ENCODE data around the gene FIGNL2.

Gene FIGNL2

DNA sequence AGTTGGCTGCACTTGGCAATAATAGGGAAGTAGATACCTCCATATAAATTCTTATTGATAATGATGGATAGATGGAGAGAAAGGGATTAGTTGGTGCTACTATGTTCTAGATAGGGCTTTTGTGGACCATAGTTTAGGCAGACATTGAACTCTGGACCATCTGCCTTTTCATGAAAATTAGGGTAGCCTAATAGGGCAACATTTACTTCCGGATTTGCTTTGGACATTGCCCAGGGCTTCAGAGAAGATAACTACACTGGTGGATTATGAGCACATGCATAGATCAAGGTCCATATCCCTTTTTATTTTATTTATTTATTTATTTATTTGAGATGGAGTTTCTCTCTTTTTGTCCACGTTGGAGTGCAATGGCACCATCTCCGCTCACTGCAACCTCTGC is 70.5 kb downstream of the FIGNL2 start:
- Histone ChIP-seq H3K27ac (ENCODE audit: low read depth, low read length, poor library complexity, severe bottlenecking) (no peak overlapping the region), H3K4me2 (ENCODE audit: low read length) (no peak overlapping the region), H3F3A (ENCODE audit: insufficient read depth, low read length) (no peaks in the 10 kb centered on the region), H3K36me3 (ENCODE audit: insufficient read depth, low read length) (no peaks in the 10 kb centered on the region), H3K9ac (ENCODE audit: low read length) (no peak overlapping the region), H3K9me2 (ENCODE audit: low read depth, low read length) (no peaks in the 10 kb centered on the region), H4K20me1 (ENCODE audit: insufficient read depth, low read length) (no peaks in the 10 kb centered on the region), H3K4me1 (ENCODE audit: insufficient read depth, low read length, severe bottlenecking) (no peaks in the 10 kb centered on the region), H3K79me2 (ENCODE audit: insufficient read depth, low read length) (no peaks in the 10 kb centered on the region), H3K9me3 (ENCODE audit: low read length) (no peaks in the 10 kb centered on the region), H3K4me3 (ENCODE audit: low read depth, low read length, poor library complexity, severe bottlenecking) (no peak overlapping the region), H3K27me3 (ENCODE audit: insufficient read depth, low read length) (no peaks in the 10 kb centered on the region), H2AFZ (ENCODE audit: low read length) (no peak overlapping the region)
- TF ChIP-seq, protein P1, sequence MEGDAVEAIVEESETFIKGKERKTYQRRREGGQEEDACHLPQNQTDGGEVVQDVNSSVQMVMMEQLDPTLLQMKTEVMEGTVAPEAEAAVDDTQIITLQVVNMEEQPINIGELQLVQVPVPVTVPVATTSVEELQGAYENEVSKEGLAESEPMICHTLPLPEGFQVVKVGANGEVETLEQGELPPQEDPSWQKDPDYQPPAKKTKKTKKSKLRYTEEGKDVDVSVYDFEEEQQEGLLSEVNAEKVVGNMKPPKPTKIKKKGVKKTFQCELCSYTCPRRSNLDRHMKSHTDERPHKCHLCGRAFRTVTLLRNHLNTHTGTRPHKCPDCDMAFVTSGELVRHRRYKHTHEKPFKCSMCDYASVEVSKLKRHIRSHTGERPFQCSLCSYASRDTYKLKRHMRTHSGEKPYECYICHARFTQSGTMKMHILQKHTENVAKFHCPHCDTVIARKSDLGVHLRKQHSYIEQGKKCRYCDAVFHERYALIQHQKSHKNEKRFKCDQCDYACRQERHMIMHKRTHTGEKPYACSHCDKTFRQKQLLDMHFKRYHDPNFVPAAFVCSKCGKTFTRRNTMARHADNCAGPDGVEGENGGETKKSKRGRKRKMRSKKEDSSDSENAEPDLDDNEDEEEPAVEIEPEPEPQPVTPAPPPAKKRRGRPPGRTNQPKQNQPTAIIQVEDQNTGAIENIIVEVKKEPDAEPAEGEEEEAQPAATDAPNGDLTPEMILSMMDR (IDR thresholded peaks at IDR 0.05; ENCODE audit: low read length), result no peak
- TF ChIP-seq EZH2 (IDR thresholded peaks at IDR 0.05; ENCODE audit: borderline replicate concordance, low read length), result no peak

DNA sequence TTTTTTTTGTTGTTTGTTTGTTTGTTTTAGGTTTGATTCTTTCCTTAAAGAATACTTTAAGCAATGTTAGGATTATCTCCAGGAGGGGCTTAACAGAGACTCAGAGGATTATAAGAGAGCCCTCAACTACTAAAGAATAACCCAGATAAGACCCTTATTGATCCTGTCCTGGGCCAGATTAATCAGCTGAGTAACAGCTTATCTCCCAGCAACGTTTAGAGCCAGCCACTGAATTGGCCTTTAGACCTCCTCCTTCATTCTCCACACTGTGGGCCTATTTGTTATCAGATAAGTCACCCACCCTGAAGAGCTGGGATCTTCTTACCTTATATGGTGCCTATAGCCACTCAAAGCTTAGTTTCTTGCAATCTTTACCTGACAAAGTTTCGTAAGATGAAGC is 71.1 kb downstream of the FIGNL2 start:
- Histone ChIP-seq H3K4me3 (ENCODE audit: low read depth, low read length, poor library complexity, severe bottlenecking) (no peak overlapping the region), H3K27me3 (ENCODE audit: insufficient read depth, low read length) (no peaks in the 10 kb centered on the region), H3K27ac (ENCODE audit: low read depth, low read length, poor library complexity, severe bottlenecking) (no peak overlapping the region), H3K4me2 (ENCODE audit: low read length) (no peak overlapping the region), H2AFZ (ENCODE audit: low read length) (no peak overlapping the region), H3F3A (ENCODE audit: insufficient read depth, low read length) (no peaks in the 10 kb centered on the region), H3K36me3 (ENCODE audit: insufficient read depth, low read length) (no peaks in the 10 kb centered on the region), H3K79me2 (ENCODE audit: insufficient read depth, low read length) (no peaks in the 10 kb centered on the region), H4K20me1 (ENCODE audit: insufficient read depth, low read length) (no peaks in the 10 kb centered on the region), H3K9ac (ENCODE audit: low read length) (no peak overlapping the region), H3K9me3 (ENCODE audit: low read length) (no peaks in the 10 kb centered on the region), H3K4me1 (ENCODE audit: insufficient read depth, low read length, severe bottlenecking) (no peaks in the 10 kb centered on the region), H3K9me2 (ENCODE audit: low read depth, low read length) (no peaks in the 10 kb centered on the region)
- TF ChIP-seq, protein P1 (IDR thresholded peaks at IDR 0.05; ENCODE audit: low read length), result no peak
- TF ChIP-seq EZH2 (IDR thresholded peaks at IDR 0.05; ENCODE audit: borderline replicate concordance, low read length), result no peak

DNA sequence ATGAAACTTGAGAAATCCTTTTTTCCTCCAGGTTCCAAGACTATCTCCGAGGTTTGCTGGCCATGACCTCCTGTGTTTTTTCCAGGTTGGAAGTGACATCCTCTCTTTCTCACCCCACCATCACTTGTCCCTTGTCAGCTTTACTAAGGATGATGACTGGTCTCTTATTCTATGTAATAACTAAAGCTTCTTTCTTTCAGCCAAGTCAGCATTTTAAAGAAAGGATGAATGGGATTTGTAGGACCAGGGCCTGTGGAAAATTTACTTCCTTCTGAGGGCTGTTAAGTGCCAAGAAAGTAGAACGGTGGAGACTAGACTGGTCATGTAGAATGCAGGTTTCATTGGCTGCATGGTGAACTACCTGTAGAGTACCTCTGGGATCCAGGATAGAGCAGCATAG is 73.6 kb downstream of the FIGNL2 start:
- H3K27ac ChIP-seq (ENCODE audit: low read depth, low read length, poor library complexity, severe bottlenecking), result no peak overlapping the region
- H2AFZ ChIP-seq (ENCODE audit: low read length), result no peak overlapping the region
- no peaks in the 10 kb centered on the region for H3K4me1 ChIP-seq (ENCODE audit: insufficient read depth, low read length, severe bottlenecking)
- no peak overlapping the region for H3K4me2 ChIP-seq (ENCODE audit: low read length)
- H3K4me3 ChIP-seq (ENCODE audit: low read depth, low read length, poor library complexity, severe bottlenecking), result no peak overlapping the region
- no peaks in the 10 kb centered on the region for H3F3A ChIP-seq (ENCODE audit: insufficient read depth, low read length)
- no peaks in the 10 kb centered on the region for H3K36me3 ChIP-seq (ENCODE audit: insufficient read depth, low read length)
- no peak overlapping the region for H3K9ac ChIP-seq (ENCODE audit: low read length)
- no peaks in the 10 kb centered on the region for H3K9me2 ChIP-seq (ENCODE audit: low read depth, low read length)
- no peaks in the 10 kb centered on the region for H3K9me3 ChIP-seq (ENCODE audit: low read length)
- H4K20me1 ChIP-seq (ENCODE audit: insufficient read depth, low read length), result no peaks in the 10 kb centered on the region
- TF ChIP-seq, protein P1 (IDR thresholded peaks at IDR 0.05; ENCODE audit: low read length), result no peak
- TF ChIP-seq EZH2 (IDR thresholded peaks at IDR 0.05; ENCODE audit: borderline replicate concordance, low read length), result no peak
- no peaks in the 10 kb centered on the region for H3K27me3 ChIP-seq (ENCODE audit: insufficient read depth, low read length)
- no peaks in the 10 kb centered on the region for H3K79me2 ChIP-seq (ENCODE audit: insufficient read depth, low read length)

Measured in OCI-LY1 (cell line).